K562 (cell line): ENCODE data around the gene EWSR1. TPM values are rescaled to one million over a fixed set of nuclear protein-coding genes. Genes with fewer than 3 reads are reported as not detected.

Source experiments
- BRD9 ChIP-seq: fragments of 450-650 bp; IDR thresholded peaks from 2 replicates; pipeline ENCODE4 v1.6.1; 2018; ENCODE audit warnings: low read depth; ENCODE audit not compliant: partially characterized antibody
- GTF2E2 ChIP-seq: fragments of 200-800 bp; sonication (Bioruptor generic); IDR thresholded peaks from 2 replicates; pipeline ENCODE4 v1.6.1; 2016; ENCODE audit warnings: missing genetic modification characterization, missing compliant biosample characterization
- IRF2 ChIP-seq: sonication (generic); formaldehyde crosslinking; IDR thresholded peaks from 2 replicates; pipeline ENCODE4 v1.8.1; 2022; ENCODE audit warnings: mild to moderate bottlenecking, missing genetic modification reagents
- KDM5B ChIP-seq: fragments of 200-600 bp; sonication (generic); IDR thresholded peaks from 2 replicates; pipeline ENCODE4 v1.6.1; 2012; ENCODE audit warnings: low read depth, mild to moderate bottlenecking, moderate library complexity, low read length, control low read depth, inconsistent platforms; ENCODE audit not compliant: insufficient replicate concordance
- LCOR ChIP-seq: sonication (generic); formaldehyde crosslinking; IDR thresholded peaks from 2 replicates; pipeline ENCODE4 v1.8.0; 2022; ENCODE audit warnings: mild to moderate bottlenecking, missing genetic modification reagents
- MBD1 ChIP-seq: fragments of 250-450 bp; sonication (Bioruptor Pico); IDR thresholded peaks from 2 replicates; pipeline ENCODE4 v1.8.0; 2022; ENCODE audit warnings: inconsistent platforms
- NRF1 ChIP-seq, 2 experiments: fragments of 450-650 bp; IDR thresholded peaks in 1 of 2; conservative IDR thresholded peaks in 1 of 2; 2 replicates each; pipeline ENCODE4 v1.6.1; 2014; ENCODE audit warnings: mild to moderate bottlenecking in 2 of 2
- POLR2AphosphoS5 ChIP-seq: IDR thresholded peaks from 2 replicates; pipeline ENCODE4 v1.6.1; 2011; ENCODE audit warnings: mild to moderate bottlenecking, low read depth, low read length, moderate library complexity; ENCODE audit not compliant: control insufficient read depth, insufficient read depth
- POLR2G ChIP-seq: fragments of 200-400 bp; formaldehyde crosslinking; IDR thresholded peaks from 2 replicates; pipeline ENCODE4 v1.6.1; 2017; ENCODE audit warnings: low read depth, mild to moderate bottlenecking, antibody characterized with exemption, low read length, moderate library complexity
- RBFOX2 ChIP-seq: fragments of 200-400 bp; formaldehyde crosslinking; IDR thresholded peaks from 2 replicates; pipeline ENCODE4 v1.6.1; 2017; ENCODE audit warnings: low read depth, mild to moderate bottlenecking, low read length, moderate library complexity
- RBM15 ChIP-seq: fragments of 200-400 bp; formaldehyde crosslinking; IDR thresholded peaks from 2 replicates; pipeline ENCODE4 v1.6.1; 2018; ENCODE audit warnings: mild to moderate bottlenecking, low read length, moderate library complexity; ENCODE audit not compliant: insufficient read depth
- RCOR1 ChIP-seq, 2 experiments: IDR thresholded peaks; 2 replicates each; pipeline ENCODE4 v1.6.1; 2012; ENCODE audit warnings: low read depth in 2 of 2, low read length in 2 of 2, borderline replicate concordance in 1 of 2, improper control_type of control experiment in 1 of 2
- SUPT5H ChIP-seq: fragments of 450-650 bp; IDR thresholded peaks from 2 replicates; pipeline ENCODE4 v1.6.1; 2016
- TBP ChIP-seq: optimal IDR thresholded peaks from 2 replicates; pipeline ENCODE3; 2011; ENCODE audit warnings: low read depth, low read length, improper control_type of control experiment
- TCF7 ChIP-seq: sonication (generic); IDR thresholded peaks from 2 replicates; pipeline ENCODE4 v1.6.1; 2016; ENCODE audit warnings: antibody characterized with exemption, borderline replicate concordance
- ZNF12 ChIP-seq: sonication (generic); formaldehyde crosslinking; IDR thresholded peaks from 2 replicates; pipeline ENCODE4 v1.4.0; 2020; ENCODE audit warnings: mild to moderate bottlenecking, missing genetic modification reagents
- ZNF280A ChIP-seq: fragments of 450-650 bp; IDR thresholded peaks from 2 replicates; pipeline ENCODE4 v1.6.1; 2018; ENCODE audit warnings: mild to moderate bottlenecking, low read depth; ENCODE audit not compliant: partially characterized antibody
- polyA plus RNA-seq, 8 experiments: library from polyadenylated mRNA; depleted of rRNA in 4 of 8; stranded (reverse) in 5 of 8; unstranded in 3 of 8; fragments of >200 nt; fragmentation: Nextera tagmentation in 2 of 8; fragmentation: Illumina TruSeq in 1 of 8; extraction: Ambion mirVana in 2 of 8; extraction: Trizol in 1 of 8; gene quantifications; 2 replicates each; pipeline versions ENCODE4 v1.2.1 to v1.2.3, GENCODE V29; 2011 to 2014; ENCODE audit warnings: inconsistent platforms in 1 of 8, missing spikeins in 1 of 8
- total RNA-seq, 7 experiments: library from RNA; depleted of rRNA in 6 of 7; stranded (reverse); fragments of >200 nt in 6 of 7; fragmentation: Illumina TruSeq in 2 of 7; extraction: Trizol in 2 of 7; gene quantifications; 2 replicates each; pipeline versions ENCODE4 v1.2.1 to v1.2.3, GENCODE V29; 2011 to 2021; ENCODE audit warnings: low replicate concordance in 1 of 7
- TF ChIP-seq, protein P1 (sequence below): fragments of 250-450 bp; sonication (Bioruptor Pico); IDR thresholded peaks from 2 replicates; pipeline ENCODE4 v1.9.0; 2021; ENCODE audit warnings: mild to moderate bottlenecking, inconsistent platforms
- TF ChIP-seq, protein P2 (sequence below): fragments of 450-650 bp; IDR thresholded peaks from 2 replicates; pipeline ENCODE4 v1.6.1; 2014; ENCODE audit warnings: low read depth, mild to moderate bottlenecking, moderate library complexity, borderline replicate concordance

EWSR1 gene
- total and polyA plus RNA-seq, 9 of the 15 experiments (the other 6 are each of a cell fraction or from before 2014, with no cell fraction given), result 83.3 to 450 (median 239) TPM

DNA sequence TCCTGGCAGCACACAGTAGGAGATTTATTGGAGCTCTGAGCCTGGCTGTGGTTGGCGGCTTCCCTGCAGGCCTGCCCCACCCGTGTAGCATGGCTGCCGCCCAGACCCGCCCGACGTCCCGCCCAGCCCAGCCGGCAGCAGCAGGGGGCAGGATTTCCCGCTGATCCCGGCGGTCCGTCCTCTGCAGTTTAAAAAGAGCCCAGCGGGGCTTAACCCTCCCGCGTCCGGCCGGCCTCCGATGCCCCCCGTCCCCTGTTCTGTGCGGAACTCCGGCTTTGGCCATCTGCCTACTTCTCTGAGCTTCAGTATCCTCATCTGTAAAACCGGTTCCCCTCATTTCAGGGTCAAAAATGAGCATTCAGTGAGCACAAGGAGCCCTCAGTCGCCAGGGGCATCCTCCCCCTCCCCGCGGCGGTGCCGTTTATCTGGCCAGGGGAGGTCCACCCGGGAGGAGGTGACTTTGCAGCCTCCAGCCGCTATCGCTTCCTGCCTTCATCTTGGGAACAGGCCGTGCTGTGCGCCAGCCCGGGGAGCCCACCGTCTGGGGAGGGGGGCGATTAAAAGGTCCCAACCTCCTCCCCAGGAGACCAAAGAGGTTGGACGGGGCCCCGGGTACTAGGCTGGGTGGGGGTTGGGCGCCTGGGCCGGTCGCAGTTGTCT lies 38.2 kb downstream of the EWSR1 start, which contains the start of gene GAS2L1 (continued):
- peak; percentile 89 for TF ChIP-seq RBFOX2
- no peak for TF ChIP-seq ZNF12 (CRISPR knock-in tag)
- no peak for TF ChIP-seq TCF7
- TF ChIP-seq IRF2 (CRISPR knock-in tag), result no peak
- TF ChIP-seq, protein P1, sequence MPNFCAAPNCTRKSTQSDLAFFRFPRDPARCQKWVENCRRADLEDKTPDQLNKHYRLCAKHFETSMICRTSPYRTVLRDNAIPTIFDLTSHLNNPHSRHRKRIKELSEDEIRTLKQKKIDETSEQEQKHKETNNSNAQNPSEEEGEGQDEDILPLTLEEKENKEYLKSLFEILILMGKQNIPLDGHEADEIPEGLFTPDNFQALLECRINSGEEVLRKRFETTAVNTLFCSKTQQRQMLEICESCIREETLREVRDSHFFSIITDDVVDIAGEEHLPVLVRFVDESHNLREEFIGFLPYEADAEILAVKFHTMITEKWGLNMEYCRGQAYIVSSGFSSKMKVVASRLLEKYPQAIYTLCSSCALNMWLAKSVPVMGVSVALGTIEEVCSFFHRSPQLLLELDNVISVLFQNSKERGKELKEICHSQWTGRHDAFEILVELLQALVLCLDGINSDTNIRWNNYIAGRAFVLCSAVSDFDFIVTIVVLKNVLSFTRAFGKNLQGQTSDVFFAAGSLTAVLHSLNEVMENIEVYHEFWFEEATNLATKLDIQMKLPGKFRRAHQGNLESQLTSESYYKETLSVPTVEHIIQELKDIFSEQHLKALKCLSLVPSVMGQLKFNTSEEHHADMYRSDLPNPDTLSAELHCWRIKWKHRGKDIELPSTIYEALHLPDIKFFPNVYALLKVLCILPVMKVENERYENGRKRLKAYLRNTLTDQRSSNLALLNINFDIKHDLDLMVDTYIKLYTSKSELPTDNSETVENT, result no peak
- TF ChIP-seq GTF2E2 (tag), result peak; percentile 48; the same call in 1 of the 2 replicates
- TF ChIP-seq BRD9, result peak; percentile 41
- TF ChIP-seq LCOR, result 0 out of 2 replicates have a peak, but pooled peaks have one; percentile 56
- TF ChIP-seq RBM15, result no peak
- no peak for TF ChIP-seq MBD1
- TF ChIP-seq RCOR1 (IDR thresholded peaks at IDR 0.05; ENCODE audit: borderline replicate concordance in 1 of 2, low read depth in 2 of 2, low read length in 2 of 2), result peak in 1 of 2 experiments; percentile 47; a peak in 1 of 4 replicates
- TF ChIP-seq, protein P2, sequence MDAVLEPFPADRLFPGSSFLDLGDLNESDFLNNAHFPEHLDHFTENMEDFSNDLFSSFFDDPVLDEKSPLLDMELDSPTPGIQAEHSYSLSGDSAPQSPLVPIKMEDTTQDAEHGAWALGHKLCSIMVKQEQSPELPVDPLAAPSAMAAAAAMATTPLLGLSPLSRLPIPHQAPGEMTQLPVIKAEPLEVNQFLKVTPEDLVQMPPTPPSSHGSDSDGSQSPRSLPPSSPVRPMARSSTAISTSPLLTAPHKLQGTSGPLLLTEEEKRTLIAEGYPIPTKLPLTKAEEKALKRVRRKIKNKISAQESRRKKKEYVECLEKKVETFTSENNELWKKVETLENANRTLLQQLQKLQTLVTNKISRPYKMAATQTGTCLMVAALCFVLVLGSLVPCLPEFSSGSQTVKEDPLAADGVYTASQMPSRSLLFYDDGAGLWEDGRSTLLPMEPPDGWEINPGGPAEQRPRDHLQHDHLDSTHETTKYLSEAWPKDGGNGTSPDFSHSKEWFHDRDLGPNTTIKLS, result peak; percentile 28; the same call in 1 of the 2 replicates
- TF ChIP-seq SUPT5H, result peak; percentile 56
- TF ChIP-seq POLR2AphosphoS5, result peak; percentile 37; the same call in 1 of the 2 replicates
- no peak for TF ChIP-seq ZNF280A
- TF ChIP-seq KDM5B, result peak; percentile 53
- TF ChIP-seq TBP, result peak; percentile 9
- peak; percentile 92 for TF ChIP-seq POLR2G
- peak in 1 of 2 experiments; percentile 30; a peak in 1 of 4 replicates for TF ChIP-seq NRF1 (conservative IDR thresholded peaks at IDR 0.05 in 1 of 2, IDR thresholded peaks at IDR 0.05 in 1 of 2)
